AG10803 (cell line): ENCODE measurements around the gene SLC12A8.
A peak's percentile ranks its signal among the peaks of the same experiment; 100 is the strongest.

Experiments used
- DNase-seq: peaks from one replicate; pipeline ENCODE4 v3.0.0; 2010; ENCODE audit warnings: low read depth
- H3K4me3 ChIP-seq: 2 replicates; pipeline ENCODE4 v1.5.1; 2011; ENCODE audit warnings: mild to moderate bottlenecking, low read length, control low read depth
- TF ChIP-seq, protein P1 (sequence below): conservative IDR thresholded peaks from 2 replicates; pipeline ENCODE4 v1.5.1; 2011; ENCODE audit warnings: mild to moderate bottlenecking, low read length, control low read depth, inconsistent platforms

SLC12A8 gene

GRCh38 chr3:125220183-125220582 is 7.6 kb upstream of the SLC12A8 start:
- DNase-seq = no peak
- no peak overlapping the region for H3K4me3 ChIP-seq
- TF ChIP-seq, protein P1, sequence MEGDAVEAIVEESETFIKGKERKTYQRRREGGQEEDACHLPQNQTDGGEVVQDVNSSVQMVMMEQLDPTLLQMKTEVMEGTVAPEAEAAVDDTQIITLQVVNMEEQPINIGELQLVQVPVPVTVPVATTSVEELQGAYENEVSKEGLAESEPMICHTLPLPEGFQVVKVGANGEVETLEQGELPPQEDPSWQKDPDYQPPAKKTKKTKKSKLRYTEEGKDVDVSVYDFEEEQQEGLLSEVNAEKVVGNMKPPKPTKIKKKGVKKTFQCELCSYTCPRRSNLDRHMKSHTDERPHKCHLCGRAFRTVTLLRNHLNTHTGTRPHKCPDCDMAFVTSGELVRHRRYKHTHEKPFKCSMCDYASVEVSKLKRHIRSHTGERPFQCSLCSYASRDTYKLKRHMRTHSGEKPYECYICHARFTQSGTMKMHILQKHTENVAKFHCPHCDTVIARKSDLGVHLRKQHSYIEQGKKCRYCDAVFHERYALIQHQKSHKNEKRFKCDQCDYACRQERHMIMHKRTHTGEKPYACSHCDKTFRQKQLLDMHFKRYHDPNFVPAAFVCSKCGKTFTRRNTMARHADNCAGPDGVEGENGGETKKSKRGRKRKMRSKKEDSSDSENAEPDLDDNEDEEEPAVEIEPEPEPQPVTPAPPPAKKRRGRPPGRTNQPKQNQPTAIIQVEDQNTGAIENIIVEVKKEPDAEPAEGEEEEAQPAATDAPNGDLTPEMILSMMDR = no peak

DNA sequence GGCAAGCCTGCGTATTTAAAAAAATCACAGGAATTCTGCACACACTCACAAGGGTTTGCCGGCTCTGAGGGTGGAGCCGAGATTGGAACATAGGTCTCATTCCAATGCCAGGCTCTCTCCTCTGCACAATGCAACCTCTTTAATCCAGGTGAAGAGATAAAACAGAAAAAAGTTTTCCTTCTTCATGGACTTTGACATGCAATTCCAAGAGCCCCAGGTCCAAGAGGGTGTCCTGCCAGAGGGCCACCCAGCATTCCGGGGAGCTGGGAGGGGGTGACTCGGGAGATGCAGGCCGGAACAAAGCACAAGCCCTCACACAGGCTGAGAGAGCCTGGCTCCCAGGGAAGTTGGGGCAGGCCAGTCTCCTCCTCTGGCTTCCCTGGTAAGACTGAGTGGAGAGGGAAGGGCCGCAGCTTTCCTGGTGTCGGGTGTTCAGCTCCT is 6.7 kb upstream of the SLC12A8 start:
- TF ChIP-seq, protein P1 = no peak
- no peak for DNase-seq
- no peak overlapping the region for H3K4me3 ChIP-seq

- H3K4me3 ChIP-seq = no peak overlapping the region
- peak; percentile 34 for DNase-seq
- TF ChIP-seq, protein P1 = no peak
Observed at GRCh38 chr3:125214738-125215137, 2.2 kb upstream of the SLC12A8 start.

DNA sequence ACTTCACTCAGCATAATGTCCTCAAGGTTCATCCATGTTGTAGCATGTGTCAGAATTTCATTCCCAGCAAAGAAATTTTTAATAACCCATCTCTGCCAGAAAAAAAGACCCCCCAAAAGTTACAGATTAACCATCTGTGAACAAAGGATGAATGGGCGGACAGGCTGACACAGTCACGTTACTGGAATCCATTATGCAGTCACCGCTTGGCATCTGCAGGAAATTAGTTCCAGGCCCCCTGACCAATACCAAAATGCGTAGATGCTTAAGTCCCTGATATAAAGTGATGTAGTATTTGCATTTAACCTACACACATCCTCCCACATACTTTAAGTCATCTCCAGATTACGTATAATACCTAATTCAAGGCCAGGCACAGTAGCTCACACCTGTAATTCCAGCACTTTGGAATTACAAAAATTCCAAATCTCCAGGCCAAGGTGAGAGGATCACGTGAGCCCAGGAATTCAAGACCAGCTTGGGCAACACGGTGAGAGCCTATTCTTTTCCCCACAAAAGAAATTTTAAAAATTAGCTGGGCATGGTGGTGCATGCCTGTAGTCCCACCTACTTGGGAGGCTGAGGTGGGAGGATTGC is 1.5 kb upstream of the SLC12A8 start:
- H3K4me3 ChIP-seq = no peak overlapping the region
- peak; percentile 83 for DNase-seq

GRCh38 chr3:125213364-125213755 is 812 bp upstream of the SLC12A8 start:
- peak; percentile 29 for DNase-seq
- H3K4me3 ChIP-seq = no peak overlapping the region
- TF ChIP-seq, protein P1 = no peak

More for the DNA sequence above, 1.5 kb upstream of the SLC12A8 start:
- TF ChIP-seq, protein P1 = no peak

DNA sequence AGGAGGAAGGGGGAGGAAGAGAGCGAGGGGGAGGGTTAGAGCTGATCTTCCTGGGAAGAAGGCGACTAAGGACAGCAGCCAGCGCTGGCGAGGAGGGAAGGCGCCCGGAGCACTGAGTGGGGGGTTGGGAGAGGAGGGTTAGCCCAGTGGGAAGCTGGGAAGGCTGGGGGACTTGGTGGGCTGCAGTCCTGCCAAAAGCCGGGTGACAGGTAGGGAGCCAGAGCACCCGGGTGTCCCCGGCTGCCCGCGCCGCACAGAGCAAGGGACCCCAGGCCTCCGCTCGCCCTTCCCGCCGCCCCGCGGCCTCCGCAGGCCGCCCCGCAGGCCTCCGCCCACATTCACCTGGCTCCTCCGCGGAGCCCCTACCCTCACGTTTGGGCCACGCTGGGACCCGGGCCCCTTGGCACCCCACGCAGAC is 448 bp downstream of the SLC12A8 start:
- peak overlapping the region; percentile 41 for H3K4me3 ChIP-seq
- TF ChIP-seq, protein P1 = no peak
- no peak for DNase-seq

DNA sequence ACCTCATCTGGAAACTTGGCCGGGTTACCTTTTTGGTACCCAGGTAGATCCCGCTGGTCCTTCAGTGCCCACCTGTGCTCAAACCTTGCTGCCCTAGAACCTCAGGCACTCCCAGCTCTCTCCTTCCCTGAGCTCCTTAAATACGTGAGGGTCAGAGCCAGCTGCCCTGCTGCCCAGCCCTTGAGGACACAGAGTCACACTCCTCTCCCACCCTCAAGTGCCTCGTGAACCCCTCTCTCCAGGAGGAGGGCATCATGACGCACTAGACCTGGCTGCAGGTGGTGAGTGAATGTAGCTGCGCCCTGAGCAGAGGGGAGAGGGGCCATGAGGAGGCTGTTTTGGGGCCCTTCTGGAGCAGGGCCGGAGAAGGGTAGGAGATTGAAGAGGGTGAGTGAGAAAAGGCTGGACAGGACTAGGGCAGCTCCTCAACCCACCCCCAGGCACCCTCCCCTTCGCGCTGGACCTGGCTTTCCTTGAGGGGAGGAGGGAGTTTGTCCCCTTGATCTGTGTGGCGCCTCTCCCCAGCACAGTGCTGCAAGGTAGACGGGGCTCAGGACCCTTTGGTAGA is 941 bp downstream of the SLC12A8 start:
- TF ChIP-seq, protein P1 = no peak
- H3K4me3 ChIP-seq = no peak overlapping the region
- DNase-seq = no peak
